ENCODE data around the gene TBX21. TPM values are rescaled to one million over a fixed set of nuclear protein-coding genes. Genes with fewer than 3 reads are reported as not detected.

The TBX21 gene
- total RNA-seq, 1 experiment from 2014 or later = 0.15 TPM

- no peak overlapping the region for H3K27ac Mint-ChIP-seq
- H3K27me3 Mint-ChIP-seq (ENCODE audit: low read depth) = peaks cover 48% of the 10 kb centered on the region
- TF ChIP-seq USF2 (CRISPR knock-in tag; IDR thresholded peaks at IDR 0.05) (peak; percentile 78), ETV6 (CRISPR knock-in tag; IDR thresholded peaks at IDR 0.05) (no peak), MAX (CRISPR knock-in tag; IDR thresholded peaks at IDR 0.05) (0 out of 2 replicates have a peak, but pooled peaks have one; percentile 22), USF1 (CRISPR knock-in tag; IDR thresholded peaks at IDR 0.05) (peak; percentile 34; the same call in 1 of the 2 replicates)
- CTCF ChIA-PET = interaction anchor here (1.9 to 3.5 kb wide), 2 partner anchors 16 to 19 kb away, joined by 5 to 29 read pairs; partner anchors contain the start of gene TBX21
- no peaks in the 10 kb centered on the region for H3K36me3 Mint-ChIP-seq
- peak; percentile 47 for DNase-seq (ENCODE audit: low spot score)
- ATAC-seq = peak; percentile 78
- no peaks in the 10 kb centered on the region for H3K9me3 Mint-ChIP-seq
- H3K4me1 Mint-ChIP-seq = peaks cover 10% of the 10 kb centered on the region
- POLR2A ChIA-PET = no interaction called here
- no peak overlapping the region for H3K4me3 Mint-ChIP-seq
Observed at GRCh38 chr17:47713980-47714700, 18.9 kb upstream of the TBX21 start.

- ATAC-seq (no peak), DNase-seq (ENCODE audit: low spot score) (no peak)
- ChIA-PET POLR2A (interaction anchor here (0.5 kb wide), 1 partner anchor 38 kb away, joined by 3 read pairs; no protein-coding TSS in a partner anchor), CTCF (interaction anchor here (3.5 kb wide), 1 partner anchor 17 kb away, joined by 29 read pairs; no protein-coding TSS in a partner anchor)
- H3K27ac Mint-ChIP-seq = no peak overlapping the region
- no peaks in the 10 kb centered on the region for H3K36me3 Mint-ChIP-seq
- H3K4me3 Mint-ChIP-seq = no peak overlapping the region
- no peak for TF ChIP-seq GRHL2 (CRISPR knock-in tag; IDR thresholded peaks at IDR 0.05; ENCODE audit: insufficient replicate concordance, severe bottlenecking)
- no peak for TF ChIP-seq ETV6 (CRISPR knock-in tag; IDR thresholded peaks at IDR 0.05)
- no peak for TF ChIP-seq FOXP1 (CRISPR knock-in tag; IDR thresholded peaks at IDR 0.05; ENCODE audit: borderline replicate concordance)
- TF ChIP-seq JUN (CRISPR knock-in tag; IDR thresholded peaks at IDR 0.05) = no peak
- TF ChIP-seq HMGXB4 (CRISPR knock-in tag; IDR thresholded peaks at IDR 0.05) = no peak
- TF ChIP-seq ZNF219 (CRISPR knock-in tag; IDR thresholded peaks at IDR 0.05; ENCODE audit: borderline replicate concordance) = no peak
- no peak for TF ChIP-seq E2F1 (CRISPR knock-in tag; IDR thresholded peaks at IDR 0.05)
- TF ChIP-seq ZNF281 (CRISPR knock-in tag; IDR thresholded peaks at IDR 0.05) = no peak
- no peak for TF ChIP-seq GTF2I (CRISPR knock-in tag; conservative IDR thresholded peaks at IDR 0.05)
- H3K27me3 Mint-ChIP-seq (ENCODE audit: low read depth) = peaks cover 49% of the 10 kb centered on the region
- peaks cover 10% of the 10 kb centered on the region for H3K4me1 Mint-ChIP-seq
- H3K9me3 Mint-ChIP-seq = no peaks in the 10 kb centered on the region
Observed at GRCh38 chr17:47714773-47715396, 18.2 kb upstream of the TBX21 start.
